HG02798 (cell line): ENCODE results near the gene BLOC1S3.

Experiments
- ATAC-seq: cut with Tn5 transposase; IDR thresholded peaks from one replicate; pipeline ENCODE4 v1.9.1; 2021; ENCODE audit warnings: mild to moderate bottlenecking; ENCODE audit not compliant: unreplicated experiment, poor library complexity

BLOC1S3 gene

GRCh38 chr19:45178262-45179071 is at the start of gene BLOC1S3:
Gene BLOC1S3, plus strand, starts transcription at chr19:45178784. Its CDS starts 513 bp downstream, at chr19:45179297.
- peak; percentile 85 for ATAC-seq

- ATAC-seq = no peak
Observed at GRCh38 chr19:45128806-45129205, 49.8 kb upstream of the BLOC1S3 start.

- ATAC-seq = no peak
Observed at GRCh38 chr19:45130236-45130635, 48.3 kb upstream of the BLOC1S3 start.

- no peak for ATAC-seq
Observed at GRCh38 chr19:45130888-45131615, 47.5 kb upstream of the BLOC1S3 start.

- no peak for ATAC-seq
Observed at GRCh38 chr19:45133661-45134060, 44.9 kb upstream of the BLOC1S3 start.

- ATAC-seq = no peak
Observed at GRCh38 chr19:45135176-45135885, 43.3 kb upstream of the BLOC1S3 start.

- ATAC-seq = peak; percentile 9
Observed at GRCh38 chr19:45136507-45137178, 41.9 kb upstream of the BLOC1S3 start.

GRCh38 chr19:45137179-45137761 is 41.3 kb upstream of the BLOC1S3 start:
- peak; percentile 83 for ATAC-seq

GRCh38 chr19:45138303-45138751 is 40.3 kb upstream of the BLOC1S3 start:
- no peak for ATAC-seq

- ATAC-seq = no peak
Observed at GRCh38 chr19:45139286-45140143, 39.1 kb upstream of the BLOC1S3 start.

- ATAC-seq = no peak
Observed at GRCh38 chr19:45140144-45140503, 38.5 kb upstream of the BLOC1S3 start.

- ATAC-seq = no peak
Observed at GRCh38 chr19:45140533-45140932, 38.1 kb upstream of the BLOC1S3 start.

GRCh38 chr19:45141203-45141900 is 37.2 kb upstream of the BLOC1S3 start:
- ATAC-seq = no peak

- no peak for ATAC-seq
Observed at GRCh38 chr19:45142016-45142725, 36.4 kb upstream of the BLOC1S3 start.

GRCh38 chr19:45142726-45143110 is 35.9 kb upstream of the BLOC1S3 start:
- ATAC-seq = no peak

- no peak for ATAC-seq
Observed at GRCh38 chr19:45144431-45145269, 33.9 kb upstream of the BLOC1S3 start.
